Activated naive CD4-positive, alpha-beta T cell treated with anti-CD3 and anti-CD28 coated beads, Interleukin-2, amount 50 U/mL, for 24 hours (primary cell): ENCODE data around the gene GOLGA8S.
"Not testable (repeated sequence)": the region's sequence is repeated elsewhere in the genome, so short reads cannot be mapped to it uniquely, and the experiment has no call there.

ENCODE experiments used
- H3K27ac Mint-ChIP-seq: one replicate; pipeline ENCODE4 v1.8.0; 2021; ENCODE audit warnings: mild to moderate bottlenecking, mixed read lengths
- H3K27me3 Mint-ChIP-seq: one replicate; pipeline ENCODE4 v1.8.0; 2021; ENCODE audit warnings: mixed read lengths
- H3K36me3 Mint-ChIP-seq: one replicate; pipeline ENCODE4 v1.8.0; 2021; ENCODE audit warnings: mixed read lengths
- H3K4me1 Mint-ChIP-seq: one replicate; pipeline ENCODE4 v1.8.0; 2021; ENCODE audit warnings: mixed read lengths
- H3K4me3 Mint-ChIP-seq: one replicate; pipeline ENCODE4 v1.8.0; 2021; ENCODE audit warnings: mild to moderate bottlenecking, mixed read lengths
- H3K9me3 Mint-ChIP-seq: one replicate; pipeline ENCODE4 v1.8.0; 2021; ENCODE audit warnings: mixed read lengths

Gene GOLGA8S

GRCh38 chr15:23384371-23384770, 29.8 kb downstream of the GOLGA8S start:
- Mint-ChIP-seq H3K4me3 (no peak overlapping the region), H3K4me1 (no peaks in the 10 kb centered on the region), H3K27ac (no peak overlapping the region), H3K27me3 (peaks cover 9% of the 10 kb centered on the region), H3K36me3 (no peaks in the 10 kb centered on the region), H3K9me3 (no peaks in the 10 kb centered on the region)

GRCh38 chr15:23385886-23386430, 31.4 kb downstream of the GOLGA8S start:
- H3K4me3 Mint-ChIP-seq, result no peak overlapping the region
- no peak overlapping the region for H3K27ac Mint-ChIP-seq
- no peaks in the 10 kb centered on the region for H3K36me3 Mint-ChIP-seq
- peaks cover 8% of the 10 kb centered on the region for H3K27me3 Mint-ChIP-seq
- H3K4me1 Mint-ChIP-seq, result no peaks in the 10 kb centered on the region
- H3K9me3 Mint-ChIP-seq, result no peaks in the 10 kb centered on the region

DNA sequence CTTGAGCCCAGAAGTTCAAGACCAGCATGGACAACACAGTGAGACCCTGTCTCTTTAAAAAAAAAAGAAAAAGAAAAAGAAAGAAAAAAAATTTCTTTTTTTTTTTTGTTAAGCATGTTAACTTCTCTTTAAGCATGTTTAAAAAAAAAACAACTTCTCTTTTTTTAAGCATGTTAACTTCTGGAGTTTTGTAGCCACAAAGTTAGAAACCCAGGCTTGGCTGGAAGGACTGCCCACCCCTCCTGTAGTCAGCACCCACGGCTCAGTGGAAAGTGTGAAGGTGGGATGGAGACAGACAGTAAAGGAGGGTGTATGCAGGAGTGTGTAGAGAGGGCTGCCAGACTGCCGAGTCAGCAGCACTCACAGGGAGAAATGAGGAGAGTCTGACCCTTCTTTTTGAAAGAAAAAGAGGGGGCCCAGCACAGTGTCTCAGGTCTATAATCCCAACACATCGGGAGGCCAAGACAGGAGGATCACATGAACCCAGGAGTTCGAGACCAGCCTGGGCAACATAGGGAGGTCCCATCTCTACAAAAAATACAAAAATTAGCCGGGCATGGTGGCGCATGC, 33.2 kb downstream of the GOLGA8S start:
- Mint-ChIP-seq H3K4me3 (no peak overlapping the region), H3K9me3 (no peaks in the 10 kb centered on the region), H3K36me3 (no peaks in the 10 kb centered on the region), H3K27me3 (peaks cover 9% of the 10 kb centered on the region), H3K27ac (no peak overlapping the region), H3K4me1 (no peaks in the 10 kb centered on the region)

DNA sequence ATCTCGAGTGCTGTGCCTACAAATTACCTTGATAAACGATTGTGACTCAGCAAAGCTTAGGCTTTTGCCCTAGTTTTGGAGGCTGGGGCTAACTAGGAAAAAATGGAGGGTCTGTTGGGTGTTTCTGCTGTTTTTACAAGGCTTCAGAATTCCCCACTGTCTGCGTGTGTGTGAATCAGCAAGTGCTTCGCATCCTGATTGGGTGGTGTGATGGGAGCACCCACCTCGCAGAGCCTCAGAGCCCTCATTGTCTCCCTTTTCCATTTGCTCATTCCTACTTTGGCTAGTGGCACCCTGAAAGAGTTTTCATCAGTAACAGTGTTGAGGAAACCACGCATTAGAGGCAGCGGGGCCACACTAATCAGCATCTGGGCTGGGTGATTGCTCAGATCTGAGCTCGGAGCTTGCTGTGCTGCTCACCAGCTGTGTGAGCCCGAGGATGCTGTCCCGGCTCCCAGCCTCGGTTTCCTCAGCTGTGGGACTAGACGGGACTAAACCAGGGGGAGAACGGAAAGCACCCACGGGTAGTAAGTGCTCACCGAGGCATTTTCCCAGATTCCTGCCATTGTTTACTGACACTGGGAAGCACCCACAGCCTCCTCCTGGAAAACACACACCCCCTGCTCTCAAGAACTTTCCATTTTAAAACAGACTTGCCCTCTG, 40.6 kb downstream of the GOLGA8S start:
- Mint-ChIP-seq H3K27ac (no peak overlapping the region), H3K27me3 (peaks cover 4% of the 10 kb centered on the region)

GRCh38 chr15:23395832-23396231, 41.3 kb downstream of the GOLGA8S start:
- no peaks in the 10 kb centered on the region for H3K4me1 Mint-ChIP-seq
- H3K4me3 Mint-ChIP-seq, result no peak overlapping the region
- H3K9me3 Mint-ChIP-seq, result no peaks in the 10 kb centered on the region
- peaks cover 4% of the 10 kb centered on the region for H3K27me3 Mint-ChIP-seq
- H3K27ac Mint-ChIP-seq, result no peak overlapping the region
- no peaks in the 10 kb centered on the region for H3K36me3 Mint-ChIP-seq

More for the DNA sequence above, 40.6 kb downstream of the GOLGA8S start:
- H3K9me3 Mint-ChIP-seq, result no peaks in the 10 kb centered on the region
- H3K4me3 Mint-ChIP-seq, result no peak overlapping the region
- H3K4me1 Mint-ChIP-seq, result no peaks in the 10 kb centered on the region
- no peaks in the 10 kb centered on the region for H3K36me3 Mint-ChIP-seq

GRCh38 chr15:23397779-23398178, 43.2 kb downstream of the GOLGA8S start:
- Mint-ChIP-seq H3K4me1 (no peaks in the 10 kb centered on the region), H3K9me3 (no peaks in the 10 kb centered on the region), H3K27ac (no peak overlapping the region), H3K27me3 (peaks cover 2% of the 10 kb centered on the region), H3K36me3 (no peaks in the 10 kb centered on the region), H3K4me3 (no peak overlapping the region)

DNA sequence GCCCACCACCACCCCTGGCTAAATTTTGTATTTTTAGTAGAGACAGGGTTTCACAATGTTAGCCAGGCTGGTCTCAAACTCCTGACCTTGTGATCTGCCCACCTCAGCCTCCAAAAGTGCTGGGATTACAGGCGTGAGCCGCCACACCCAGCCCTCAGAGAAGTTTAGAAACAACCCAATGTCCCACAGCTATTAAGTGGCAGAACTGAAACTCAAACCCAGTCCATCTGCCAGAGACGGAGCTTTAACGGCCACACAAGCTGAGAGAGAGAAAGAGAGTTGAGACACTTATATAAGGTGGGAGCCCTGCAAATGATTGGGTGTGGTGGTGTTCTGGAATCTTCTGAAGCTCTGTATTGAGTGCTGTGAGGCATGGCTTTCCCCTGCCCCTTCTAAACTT, 43.8 kb downstream of the GOLGA8S start:
- not testable (repeated sequence) for H3K4me1 Mint-ChIP-seq, H3K4me3 Mint-ChIP-seq, H3K36me3 Mint-ChIP-seq, H3K27ac Mint-ChIP-seq, H3K27me3 Mint-ChIP-seq, H3K9me3 Mint-ChIP-seq

- not testable (repeated sequence) for H3K27me3 Mint-ChIP-seq, H3K9me3 Mint-ChIP-seq, H3K27ac Mint-ChIP-seq, H3K36me3 Mint-ChIP-seq, H3K4me1 Mint-ChIP-seq, H3K4me3 Mint-ChIP-seq
Measured at GRCh38 chr15:23399207-23399606, 44.7 kb downstream of the GOLGA8S start.

DNA sequence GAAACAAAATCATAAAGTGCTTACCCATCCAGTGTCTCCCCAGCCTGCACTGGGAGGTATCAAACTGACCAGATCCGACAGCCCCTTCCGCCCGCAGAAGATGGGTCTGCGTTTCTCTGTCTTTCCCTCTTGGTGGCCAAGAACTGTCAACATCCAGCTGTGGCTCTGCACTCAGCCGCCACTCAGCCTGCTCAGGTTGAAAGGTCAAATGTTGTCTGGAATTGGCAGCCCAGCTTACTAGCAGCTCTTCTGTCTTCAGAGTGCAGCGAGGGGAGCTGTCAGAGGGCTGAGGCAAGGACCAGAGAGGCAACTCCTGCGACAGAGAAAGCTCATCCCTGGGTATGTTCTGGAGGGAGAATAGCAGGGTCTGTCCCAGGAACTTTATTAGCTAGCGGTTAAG, 47.1 kb downstream of the GOLGA8S start:
- H3K27ac Mint-ChIP-seq, result no peak overlapping the region
- no peak overlapping the region for H3K4me3 Mint-ChIP-seq
- H3K4me1 Mint-ChIP-seq, result no peaks in the 10 kb centered on the region
- no peaks in the 10 kb centered on the region for H3K9me3 Mint-ChIP-seq
- no peaks in the 10 kb centered on the region for H3K36me3 Mint-ChIP-seq
- H3K27me3 Mint-ChIP-seq, result peaks cover 2% of the 10 kb centered on the region

GRCh38 chr15:23402140-23402539, 47.6 kb downstream of the GOLGA8S start:
- no peaks in the 10 kb centered on the region for H3K9me3 Mint-ChIP-seq
- no peaks in the 10 kb centered on the region for H3K36me3 Mint-ChIP-seq
- H3K4me1 Mint-ChIP-seq, result no peaks in the 10 kb centered on the region
- H3K4me3 Mint-ChIP-seq, result no peak overlapping the region
- peaks cover 2% of the 10 kb centered on the region for H3K27me3 Mint-ChIP-seq
- no peak overlapping the region for H3K27ac Mint-ChIP-seq

GRCh38 chr15:23402544-23402943, 48.0 kb downstream of the GOLGA8S start:
- H3K4me1 Mint-ChIP-seq, result no peaks in the 10 kb centered on the region
- peaks cover 2% of the 10 kb centered on the region for H3K27me3 Mint-ChIP-seq
- no peaks in the 10 kb centered on the region for H3K9me3 Mint-ChIP-seq
- H3K36me3 Mint-ChIP-seq, result no peaks in the 10 kb centered on the region
- no peak overlapping the region for H3K4me3 Mint-ChIP-seq
- no peak overlapping the region for H3K27ac Mint-ChIP-seq

DNA sequence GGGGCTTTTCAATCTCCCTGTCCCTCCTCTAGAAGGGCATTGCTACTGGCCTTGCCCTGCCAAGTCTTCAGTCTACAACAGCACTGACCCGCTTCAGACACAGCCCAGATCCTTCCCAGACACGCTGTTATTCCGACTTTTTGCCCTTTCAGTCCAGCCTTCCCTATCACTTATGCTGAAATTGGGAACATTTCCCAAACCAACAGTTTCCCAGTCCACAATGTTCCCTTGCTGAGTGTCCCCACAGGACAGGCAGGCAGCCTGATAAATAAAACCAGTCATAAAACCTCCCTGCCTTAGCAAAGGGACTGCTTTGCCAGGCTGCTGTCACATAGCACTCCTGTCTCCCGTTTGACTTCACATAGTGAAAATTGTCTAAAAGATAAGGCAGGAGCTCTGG, 49.0 kb downstream of the GOLGA8S start:
- no peaks in the 10 kb centered on the region for H3K9me3 Mint-ChIP-seq
- no peaks in the 10 kb centered on the region for H3K27me3 Mint-ChIP-seq
- no peaks in the 10 kb centered on the region for H3K36me3 Mint-ChIP-seq
- no peaks in the 10 kb centered on the region for H3K4me1 Mint-ChIP-seq
- H3K27ac Mint-ChIP-seq, result no peak overlapping the region
- no peak overlapping the region for H3K4me3 Mint-ChIP-seq

GRCh38 chr15:23411841-23412240, 57.3 kb downstream of the GOLGA8S start:
- Mint-ChIP-seq H3K27me3 (no peaks in the 10 kb centered on the region), H3K36me3 (no peaks in the 10 kb centered on the region), H3K4me1 (no peaks in the 10 kb centered on the region), H3K9me3 (no peaks in the 10 kb centered on the region), H3K27ac (no peak overlapping the region), H3K4me3 (no peak overlapping the region)

GRCh38 chr15:23412881-23413600, 58.5 kb downstream of the GOLGA8S start:
- not testable (repeated sequence) for H3K4me3 Mint-ChIP-seq, H3K9me3 Mint-ChIP-seq, H3K27ac Mint-ChIP-seq, H3K36me3 Mint-ChIP-seq, H3K4me1 Mint-ChIP-seq, H3K27me3 Mint-ChIP-seq
